ENCODE measurements around the gene RMND5B. TPM values are rescaled to one million over a fixed set of nuclear protein-coding genes. Genes with fewer than 3 reads are reported as not detected.

Gene RMND5B
- total RNA-seq, 1 donor from 2014 or later: 39.5 TPM

GRCh38 chr5:178150977-178151734 lies 20.3 kb downstream of the RMND5B start:
- Mint-ChIP-seq H3K4me1 (ENCODE audit: unreplicated experiment) (peaks cover 18% of the 10 kb centered on the region), H3K36me3 (ENCODE audit: unreplicated experiment) (peaks cover 21% of the 10 kb centered on the region), H3K9me3 (ENCODE audit: unreplicated experiment) (no peaks in the 10 kb centered on the region), H3K27ac (ENCODE audit: unreplicated experiment) (peak overlapping the region; percentile 31), H3K4me3 (ENCODE audit: unreplicated experiment) (peak overlapping the region; percentile 44), H3K27me3 (ENCODE audit: unreplicated experiment) (no peaks in the 10 kb centered on the region)
- no peak for DNase-seq (ENCODE audit: extremely low spot score, unreplicated experiment)
- no peak for TF ChIP-seq CTCF (IDR thresholded peaks at IDR 0.05)

GRCh38 chr5:178152491-178153444 lies 22.0 kb downstream of the RMND5B start:
- Mint-ChIP-seq H3K9me3 (ENCODE audit: unreplicated experiment) (no peaks in the 10 kb centered on the region), H3K36me3 (ENCODE audit: unreplicated experiment) (peaks cover 13% of the 10 kb centered on the region), H3K4me3 (ENCODE audit: unreplicated experiment) (peak overlapping the region; percentile 91), H3K4me1 (ENCODE audit: unreplicated experiment) (peaks cover 18% of the 10 kb centered on the region), H3K27ac (ENCODE audit: unreplicated experiment) (peak overlapping the region; percentile 90), H3K27me3 (ENCODE audit: unreplicated experiment) (no peaks in the 10 kb centered on the region)
- DNase-seq (ENCODE audit: extremely low spot score, unreplicated experiment): no peak
- no peak for TF ChIP-seq CTCF (IDR thresholded peaks at IDR 0.05)

- Mint-ChIP-seq H3K4me1 (ENCODE audit: unreplicated experiment) (peaks cover 18% of the 10 kb centered on the region), H3K9me3 (ENCODE audit: unreplicated experiment) (no peaks in the 10 kb centered on the region), H3K27me3 (ENCODE audit: unreplicated experiment) (no peaks in the 10 kb centered on the region), H3K27ac (ENCODE audit: unreplicated experiment) (peak within 1 kb of the TSS; percentile 90), H3K36me3 (ENCODE audit: unreplicated experiment) (peaks cover 7% of the 10 kb centered on the region), H3K4me3 (ENCODE audit: unreplicated experiment) (peak within 1 kb of the TSS; percentile 91)
- TF ChIP-seq CTCF (IDR thresholded peaks at IDR 0.05): no peak
- DNase-seq (ENCODE audit: extremely low spot score, unreplicated experiment): peak; percentile 99
Measured at GRCh38 chr5:178153530-178154340, 22.9 kb downstream of the RMND5B start, which contains the start of gene NHP2. Gene NHP2 (minus strand): TSS chr5:178153885. CDS start chr5:178153817, 68 bp downstream.

GRCh38 chr5:178155065-178155464 lies 24.3 kb downstream of the RMND5B start:
- no peak for DNase-seq (ENCODE audit: extremely low spot score, unreplicated experiment)
- Mint-ChIP-seq H3K4me3 (ENCODE audit: unreplicated experiment) (no peak overlapping the region), H3K4me1 (ENCODE audit: unreplicated experiment) (peaks cover 18% of the 10 kb centered on the region)

More at GRCh38 chr5:178155065-178155464, 24.3 kb downstream of the RMND5B start:
- H3K9me3 Mint-ChIP-seq (ENCODE audit: unreplicated experiment): no peaks in the 10 kb centered on the region
- no peak overlapping the region for H3K27ac Mint-ChIP-seq (ENCODE audit: unreplicated experiment)
- peaks cover 7% of the 10 kb centered on the region for H3K36me3 Mint-ChIP-seq (ENCODE audit: unreplicated experiment)
- no peaks in the 10 kb centered on the region for H3K27me3 Mint-ChIP-seq (ENCODE audit: unreplicated experiment)
- TF ChIP-seq CTCF (IDR thresholded peaks at IDR 0.05): no peak
